ENCODE results near the gene GATAD2A. TPM values are rescaled to one million over a fixed set of nuclear protein-coding genes. Genes with fewer than 3 reads are reported as not detected.
A peak's percentile ranks its signal among the peaks of the same experiment; 100 is the strongest.

The GATAD2A gene
- total and polyA plus RNA-seq, 2 of the 13 experiments (the other 11 are each of a cell fraction or from before 2014, with no cell fraction given): 16.8 to 28.6 TPM

DNA sequence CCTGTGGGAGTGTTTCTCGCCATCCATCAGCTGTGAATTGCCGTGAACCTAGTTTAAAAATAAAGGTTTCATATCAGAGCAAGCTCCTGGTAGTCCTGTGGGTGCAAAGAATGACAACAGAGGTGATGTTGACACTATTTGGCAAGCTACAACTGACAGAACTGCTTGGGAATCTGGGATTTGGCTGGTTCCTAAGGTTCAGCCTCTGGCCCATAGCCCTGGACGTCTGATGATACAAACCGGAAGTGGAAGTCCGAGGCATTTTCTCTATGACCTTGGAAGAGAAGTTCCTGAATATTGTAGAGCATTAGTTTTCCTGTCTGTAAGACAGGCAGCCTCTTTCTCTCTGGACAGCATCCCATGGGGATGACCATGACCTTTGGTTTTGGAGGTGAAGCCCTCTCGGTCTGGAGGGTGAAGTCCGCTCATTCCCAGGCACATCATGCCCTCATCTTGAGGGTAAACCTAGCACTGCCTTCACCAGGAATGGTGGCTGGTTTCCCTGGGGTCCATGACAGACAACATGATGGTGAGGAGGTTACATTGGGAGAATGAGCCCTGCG lies 29.1 kb downstream of the GATAD2A start:
- H3K27ac ChIP-seq (ENCODE audit: extremely low read length, insufficient read depth, low read length): peak overlapping the region; percentile 37

DNA sequence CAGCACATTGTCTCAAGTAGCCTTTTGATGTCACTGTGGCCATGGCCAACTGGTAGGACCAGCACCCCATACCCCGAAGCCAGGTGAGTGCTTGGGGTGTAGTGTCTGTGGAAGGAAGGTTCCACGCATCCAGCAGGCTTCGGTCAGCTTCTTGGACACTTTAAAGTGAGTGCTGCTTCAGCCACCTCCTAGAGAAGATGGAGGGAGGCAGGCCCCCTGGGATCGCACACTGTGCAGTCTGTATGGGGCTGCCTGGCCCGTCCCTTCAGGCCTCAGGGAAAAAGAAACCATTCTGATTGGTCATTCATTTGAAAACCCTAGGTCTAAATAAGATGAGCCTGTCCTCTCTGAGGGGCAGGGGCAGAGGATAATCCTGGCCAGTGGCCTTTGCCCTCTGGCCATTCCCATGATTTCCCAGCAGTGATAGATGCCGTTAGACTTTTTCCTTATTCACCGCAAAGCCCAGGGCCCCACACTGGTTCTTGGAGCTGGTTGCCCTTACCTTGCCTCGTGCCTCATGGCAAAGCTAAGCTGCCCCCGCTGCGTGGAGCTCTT lies 30.7 kb downstream of the GATAD2A start:
- 96% methylated on average over 9 of the region's 10 CpGs for WGBS (ENCODE audit: low lambda C conversion rate)
- Histone ChIP-seq H3K27ac (ENCODE audit: extremely low read length, insufficient read depth, low read length) (no peak overlapping the region), H3K79me2 (ENCODE audit: insufficient read depth, low read length) (peaks cover 83% of the 10 kb centered on the region), H3K4me2 (ENCODE audit: low read depth, low read length) (no peak overlapping the region), H4K20me1 (ENCODE audit: insufficient read depth, low read length) (peaks cover 23% of the 10 kb centered on the region), H3K4me3 (replicated peaks in 1 of 3; ENCODE audit: insufficient read depth in 1 of 3, low read depth in 2 of 3, low read length in 3 of 3) (no peak overlapping the region), H3K27me3 (ENCODE audit: control insufficient read depth in 1 of 2, insufficient read depth in 2 of 2, low read length in 2 of 2) (no peaks in the 10 kb centered on the region), H3K36me3 (replicated peaks in 1 of 2; ENCODE audit: control insufficient read depth in 1 of 2, insufficient read depth in 2 of 2, low read length in 2 of 2) (peaks cover 3 to 5% of the 10 kb centered on the region in 2 experiments; a peak in 4 of 5 replicates), H2AFZ (ENCODE audit: low read length) (no peak overlapping the region), H3K9ac (ENCODE audit: insufficient read depth, low read depth, low read length) (no peak overlapping the region), H3K4me1 (ENCODE audit: insufficient read depth, low read length) (peaks cover 47% of the 10 kb centered on the region), H3K9me3 (ENCODE audit: low read length) (no peaks in the 10 kb centered on the region)
- POLR2A ChIA-PET: no interaction called here
- intact Hi-C loops (cut with micrococcal nuclease; ENCODE audit: unreplicated experiment) (no loop called here), in situ Hi-C loops (cut with HindIII; ENCODE audit: extremely low pct_ligation_motif_present, low pct_unique_long_range_greater_than_20kb) (no loop called here)
- no peak for DNase-seq (ENCODE audit: low spot score)
- ATAC-seq: no peak; the same call in 2 of the 3 replicates
- CTCF ChIA-PET (ENCODE audit: low intra/inter-chr PET ratio, low total read pairs): no interaction called here
- FAIRE-seq: no peak
- BruUV-seq (replicated peaks): no TSS peak
- TF ChIP-seq, protein P1, sequence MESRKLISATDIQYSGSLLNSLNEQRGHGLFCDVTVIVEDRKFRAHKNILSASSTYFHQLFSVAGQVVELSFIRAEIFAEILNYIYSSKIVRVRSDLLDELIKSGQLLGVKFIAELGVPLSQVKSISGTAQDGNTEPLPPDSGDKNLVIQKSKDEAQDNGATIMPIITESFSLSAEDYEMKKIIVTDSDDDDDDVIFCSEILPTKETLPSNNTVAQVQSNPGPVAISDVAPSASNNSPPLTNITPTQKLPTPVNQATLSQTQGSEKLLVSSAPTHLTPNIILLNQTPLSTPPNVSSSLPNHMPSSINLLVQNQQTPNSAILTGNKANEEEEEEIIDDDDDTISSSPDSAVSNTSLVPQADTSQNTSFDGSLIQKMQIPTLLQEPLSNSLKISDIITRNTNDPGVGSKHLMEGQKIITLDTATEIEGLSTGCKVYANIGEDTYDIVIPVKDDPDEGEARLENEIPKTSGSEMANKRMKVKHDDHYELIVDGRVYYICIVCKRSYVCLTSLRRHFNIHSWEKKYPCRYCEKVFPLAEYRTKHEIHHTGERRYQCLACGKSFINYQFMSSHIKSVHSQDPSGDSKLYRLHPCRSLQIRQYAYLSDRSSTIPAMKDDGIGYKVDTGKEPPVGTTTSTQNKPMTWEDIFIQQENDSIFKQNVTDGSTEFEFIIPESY (CRISPR knock-in tag; IDR thresholded peaks at IDR 0.05): 0 out of 2 replicates have a peak, but pooled peaks have one; percentile 7
- TF ChIP-seq HNF4A (CRISPR knock-in tag; IDR thresholded peaks at IDR 0.05): peak; percentile 34; the same call in 1 of the 2 replicates
- TF ChIP-seq, protein P2, sequence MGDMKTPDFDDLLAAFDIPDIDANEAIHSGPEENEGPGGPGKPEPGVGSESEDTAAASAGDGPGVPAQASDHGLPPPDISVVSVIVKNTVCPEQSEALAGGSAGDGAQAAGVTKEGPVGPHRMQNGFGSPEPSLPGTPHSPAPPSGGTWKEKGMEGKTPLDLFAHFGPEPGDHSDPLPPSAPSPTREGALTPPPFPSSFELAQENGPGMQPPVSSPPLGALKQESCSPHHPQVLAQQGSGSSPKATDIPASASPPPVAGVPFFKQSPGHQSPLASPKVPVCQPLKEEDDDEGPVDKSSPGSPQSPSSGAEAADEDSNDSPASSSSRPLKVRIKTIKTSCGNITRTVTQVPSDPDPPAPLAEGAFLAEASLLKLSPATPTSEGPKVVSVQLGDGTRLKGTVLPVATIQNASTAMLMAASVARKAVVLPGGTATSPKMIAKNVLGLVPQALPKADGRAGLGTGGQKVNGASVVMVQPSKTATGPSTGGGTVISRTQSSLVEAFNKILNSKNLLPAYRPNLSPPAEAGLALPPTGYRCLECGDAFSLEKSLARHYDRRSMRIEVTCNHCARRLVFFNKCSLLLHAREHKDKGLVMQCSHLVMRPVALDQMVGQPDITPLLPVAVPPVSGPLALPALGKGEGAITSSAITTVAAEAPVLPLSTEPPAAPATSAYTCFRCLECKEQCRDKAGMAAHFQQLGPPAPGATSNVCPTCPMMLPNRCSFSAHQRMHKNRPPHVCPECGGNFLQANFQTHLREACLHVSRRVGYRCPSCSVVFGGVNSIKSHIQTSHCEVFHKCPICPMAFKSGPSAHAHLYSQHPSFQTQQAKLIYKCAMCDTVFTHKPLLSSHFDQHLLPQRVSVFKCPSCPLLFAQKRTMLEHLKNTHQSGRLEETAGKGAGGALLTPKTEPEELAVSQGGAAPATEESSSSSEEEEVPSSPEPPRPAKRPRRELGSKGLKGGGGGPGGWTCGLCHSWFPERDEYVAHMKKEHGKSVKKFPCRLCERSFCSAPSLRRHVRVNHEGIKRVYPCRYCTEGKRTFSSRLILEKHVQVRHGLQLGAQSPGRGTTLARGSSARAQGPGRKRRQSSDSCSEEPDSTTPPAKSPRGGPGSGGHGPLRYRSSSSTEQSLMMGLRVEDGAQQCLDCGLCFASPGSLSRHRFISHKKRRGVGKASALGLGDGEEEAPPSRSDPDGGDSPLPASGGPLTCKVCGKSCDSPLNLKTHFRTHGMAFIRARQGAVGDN (CRISPR knock-in tag; IDR thresholded peaks at IDR 0.05): 0 out of 2 replicates have a peak, but pooled peaks have one; percentile 14
- TF ChIP-seq, protein P3, sequence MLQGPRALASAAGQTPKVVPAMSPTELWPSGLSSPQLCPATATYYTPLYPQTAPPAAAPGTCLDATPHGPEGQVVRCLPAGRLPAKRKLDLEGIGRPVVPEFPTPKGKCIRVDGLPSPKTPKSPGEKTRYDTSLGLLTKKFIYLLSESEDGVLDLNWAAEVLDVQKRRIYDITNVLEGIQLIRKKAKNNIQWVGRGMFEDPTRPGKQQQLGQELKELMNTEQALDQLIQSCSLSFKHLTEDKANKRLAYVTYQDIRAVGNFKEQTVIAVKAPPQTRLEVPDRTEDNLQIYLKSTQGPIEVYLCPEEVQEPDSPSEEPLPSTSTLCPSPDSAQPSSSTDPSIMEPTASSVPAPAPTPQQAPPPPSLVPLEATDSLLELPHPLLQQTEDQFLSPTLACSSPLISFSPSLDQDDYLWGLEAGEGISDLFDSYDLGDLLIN (CRISPR knock-in tag; IDR thresholded peaks at IDR 0.05; ENCODE audit: borderline replicate concordance): no peak

More for the DNA sequence above, 29.1 kb downstream of the GATAD2A start:
- H3K79me2 ChIP-seq (ENCODE audit: insufficient read depth, low read length): peaks cover 89% of the 10 kb centered on the region
- no peaks in the 10 kb centered on the region for H3K27me3 ChIP-seq (ENCODE audit: control insufficient read depth in 1 of 2, insufficient read depth in 2 of 2, low read length in 2 of 2)
- H4K20me1 ChIP-seq (ENCODE audit: insufficient read depth, low read length): peaks cover 34% of the 10 kb centered on the region
- no TSS peak for BruUV-seq (replicated peaks)
- POLR2A ChIA-PET: interaction anchor here (1.1 to 1.2 kb wide), 2 partner anchors 29 to 49 kb away, joined by 3 read pairs; partner anchors contain the start of gene GATAD2A
- WGBS (ENCODE audit: low lambda C conversion rate): 70% methylated on average over 7 of the region's 8 CpGs
- in situ Hi-C loops (cut with HindIII; ENCODE audit: extremely low pct_ligation_motif_present, low pct_unique_long_range_greater_than_20kb) (no loop called here), intact Hi-C loops (cut with micrococcal nuclease; ENCODE audit: unreplicated experiment) (no loop called here)
- H3K4me3 ChIP-seq (replicated peaks in 1 of 3; ENCODE audit: insufficient read depth in 1 of 3, low read depth in 2 of 3, low read length in 3 of 3): no peak overlapping the region
- CTCF ChIA-PET (ENCODE audit: low intra/inter-chr PET ratio, low total read pairs): no interaction called here
- no peak overlapping the region for H2AFZ ChIP-seq (ENCODE audit: low read length)
- H3K4me2 ChIP-seq (ENCODE audit: low read depth, low read length): no peak overlapping the region
- FAIRE-seq (no peak), DNase-seq (ENCODE audit: low spot score) (no peak), ATAC-seq (peak; percentile 35; the same call in 1 of the 3 replicates)
- H3K4me1 ChIP-seq (ENCODE audit: insufficient read depth, low read length): peaks cover 47% of the 10 kb centered on the region
- no peak for TF ChIP-seq ZBTB20 (CRISPR knock-in tag; IDR thresholded peaks at IDR 0.05; ENCODE audit: borderline replicate concordance, low read depth)
- TF ChIP-seq HNF4A (CRISPR knock-in tag; IDR thresholded peaks at IDR 0.05): peak; percentile 32; the same call in 1 of the 2 replicates
- TF ChIP-seq GABPA (IDR thresholded peaks at IDR 0.05; ENCODE audit: low read depth, low read length): no peak
- TF ChIP-seq GABPA (CRISPR knock-in tag; IDR thresholded peaks at IDR 0.05; ENCODE audit: low read depth): 0 out of 2 replicates have a peak, but pooled peaks have one; percentile 30
- TF ChIP-seq TEAD3 (CRISPR knock-in tag; optimal IDR thresholded peaks at IDR 0.05; ENCODE audit: borderline replicate concordance): peak; percentile 13
- no peak overlapping the region for H3K9ac ChIP-seq (ENCODE audit: insufficient read depth, low read depth, low read length)
- H3K36me3 ChIP-seq (replicated peaks in 1 of 2; ENCODE audit: control insufficient read depth in 1 of 2, insufficient read depth in 2 of 2, low read length in 2 of 2): peaks cover 3 to 5% of the 10 kb centered on the region in 2 experiments; a peak in 4 of 5 replicates
- H3K9me3 ChIP-seq (ENCODE audit: low read length): no peaks in the 10 kb centered on the region
